Endodermal cell (in vitro differentiated cells): Measurements from ENCODE around the gene CACNA2D4. TPM values are rescaled to one million over a fixed set of nuclear protein-coding genes. Genes with fewer than 3 reads are reported as not detected.

Source experiments
- DNase-seq: peaks from one replicate; pipeline ENCODE4 v3.0.0-alpha.2; 2017
- H3K27ac ChIP-seq: 2 replicates; pipeline ENCODE4 v1.5.1; 2013; ENCODE audit warnings: mild to moderate bottlenecking, low read depth, low read length, moderate library complexity
- H3K27me3 ChIP-seq: 2 replicates; pipeline ENCODE4 v1.6.1; 2013; ENCODE audit warnings: mild to moderate bottlenecking, low read length, moderate library complexity; ENCODE audit not compliant: insufficient read depth, control insufficient read depth, poor library complexity, severe bottlenecking
- H3K36me3 ChIP-seq: 2 replicates; pipeline ENCODE4 v1.7.0; 2013; ENCODE audit warnings: mild to moderate bottlenecking, low read length, moderate library complexity; ENCODE audit not compliant: control insufficient read depth, insufficient read depth
- H3K4me1 ChIP-seq: one replicate; pipeline ENCODE4 v1.7.0; 2013; ENCODE audit warnings: low read length; ENCODE audit not compliant: control insufficient read depth, insufficient read depth
- H3K4me3 ChIP-seq: 2 replicates; pipeline ENCODE4 v1.5.1; 2013; ENCODE audit warnings: mild to moderate bottlenecking, low read length, moderate library complexity
- H3K9ac ChIP-seq: 2 replicates; pipeline ENCODE4 v1.6.1; 2013; ENCODE audit warnings: mild to moderate bottlenecking, low read length, moderate library complexity; ENCODE audit not compliant: poor library complexity, severe bottlenecking; ENCODE audit errors: extremely low read depth
- H3K9me3 ChIP-seq: 2 replicates; pipeline ENCODE4 v1.6.1; 2013; ENCODE audit warnings: mild to moderate bottlenecking, low read length, moderate library complexity; ENCODE audit not compliant: control insufficient read depth
- H3K27ac Mint-ChIP-seq: 2 replicates; pipeline ENCODE4 v1.8.0; 2020; ENCODE audit warnings: mixed read lengths
- H3K27me3 Mint-ChIP-seq: 2 replicates; pipeline ENCODE4 v1.8.0; 2021; ENCODE audit warnings: mild to moderate bottlenecking, mixed read lengths; ENCODE audit not compliant: insufficient read depth
- H3K36me3 Mint-ChIP-seq: 2 replicates; pipeline ENCODE4 v1.8.0; 2020; ENCODE audit warnings: low read depth, mixed read lengths
- H3K4me1 Mint-ChIP-seq: 2 replicates; pipeline ENCODE4 v1.8.0; 2020; ENCODE audit warnings: mixed read lengths
- H3K4me3 Mint-ChIP-seq: 2 replicates; pipeline ENCODE4 v1.8.0; 2020; ENCODE audit warnings: mild to moderate bottlenecking, moderate library complexity, mixed read lengths
- H3K9me3 Mint-ChIP-seq: 2 replicates; pipeline ENCODE4 v1.8.0; 2020; ENCODE audit warnings: mild to moderate bottlenecking, mixed read lengths
- WGBS, 2 experiments: methylation state at CpG; one replicate each; pipeline versions ENCODE4 v1.1.5 to v1.1.7; 2013; ENCODE audit warnings: missing lambda C conversion rate in 2 of 2, mixed read lengths in 1 of 2; ENCODE audit not compliant: insufficient coverage in 1 of 2, insufficient read length in 1 of 2; 5-methylcytosine and 5-hydroxymethylcytosine counted together
- total RNA-seq, 2 donors: library from RNA; stranded (reverse); fragmentation: NEBNext Ultra II Directional in 1 of 2; extraction: Animal tissue kit (Norgen Biotek cat#: 25700) in 1 of 2; gene quantifications; 2 replicates in 1 of 2; 3 replicates in 1 of 2; pipeline ENCODE4 v1.2.1, GENCODE V29; 2021
- TF ChIP-seq, protein P1 (sequence below): fragments of 200-600 bp; sonication (generic); conservative IDR thresholded peaks from 2 replicates; pipeline ENCODE4 v1.5.0; 2021; ENCODE audit warnings: antibody characterized with exemption, mild to moderate bottlenecking

Gene CACNA2D4
- total RNA-seq, 2 donors from 2014 or later, result 4.3 to 5.7 TPM

DNA sequence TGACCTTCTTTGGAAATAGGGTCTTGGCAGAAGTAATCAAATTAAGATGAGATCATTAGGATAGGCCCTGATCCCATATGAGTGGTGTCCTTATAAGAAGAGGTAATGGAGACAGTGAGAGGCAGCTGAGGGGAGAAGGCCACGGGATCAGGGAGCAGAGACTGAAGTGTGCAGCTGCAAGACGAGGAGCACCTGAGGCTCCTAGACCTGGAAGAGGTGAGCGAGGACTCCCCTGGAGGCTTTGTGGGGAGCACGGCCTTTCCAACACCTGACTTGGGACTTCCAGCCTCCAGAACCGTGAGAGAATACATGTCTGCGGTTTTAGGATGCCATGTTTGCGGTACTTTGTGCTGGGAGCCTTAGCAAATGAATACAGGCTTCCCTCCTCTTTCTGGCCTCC lies 60.6 kb downstream of the CACNA2D4 start:
- Histone ChIP-seq H3K36me3 (no peaks in the 10 kb centered on the region), H3K27ac (no peak overlapping the region), H3K9me3 (no peaks in the 10 kb centered on the region), H3K4me3 (no peak overlapping the region), H3K4me1 (no peaks in the 10 kb centered on the region), H3K27me3 (no peaks in the 10 kb centered on the region), H3K9ac (no peak overlapping the region)
- peak; percentile 18 for DNase-seq
- H3K4me1 Mint-ChIP-seq, result peaks cover 2% of the 10 kb centered on the region
- 95% methylated on average over 7 of the region's 7 CpGs for WGBS, 2 experiments
- H3K36me3 Mint-ChIP-seq, result no peaks in the 10 kb centered on the region
- no peak overlapping the region for H3K4me3 Mint-ChIP-seq
- TF ChIP-seq, protein P1, sequence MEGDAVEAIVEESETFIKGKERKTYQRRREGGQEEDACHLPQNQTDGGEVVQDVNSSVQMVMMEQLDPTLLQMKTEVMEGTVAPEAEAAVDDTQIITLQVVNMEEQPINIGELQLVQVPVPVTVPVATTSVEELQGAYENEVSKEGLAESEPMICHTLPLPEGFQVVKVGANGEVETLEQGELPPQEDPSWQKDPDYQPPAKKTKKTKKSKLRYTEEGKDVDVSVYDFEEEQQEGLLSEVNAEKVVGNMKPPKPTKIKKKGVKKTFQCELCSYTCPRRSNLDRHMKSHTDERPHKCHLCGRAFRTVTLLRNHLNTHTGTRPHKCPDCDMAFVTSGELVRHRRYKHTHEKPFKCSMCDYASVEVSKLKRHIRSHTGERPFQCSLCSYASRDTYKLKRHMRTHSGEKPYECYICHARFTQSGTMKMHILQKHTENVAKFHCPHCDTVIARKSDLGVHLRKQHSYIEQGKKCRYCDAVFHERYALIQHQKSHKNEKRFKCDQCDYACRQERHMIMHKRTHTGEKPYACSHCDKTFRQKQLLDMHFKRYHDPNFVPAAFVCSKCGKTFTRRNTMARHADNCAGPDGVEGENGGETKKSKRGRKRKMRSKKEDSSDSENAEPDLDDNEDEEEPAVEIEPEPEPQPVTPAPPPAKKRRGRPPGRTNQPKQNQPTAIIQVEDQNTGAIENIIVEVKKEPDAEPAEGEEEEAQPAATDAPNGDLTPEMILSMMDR, result no peak
- H3K9me3 Mint-ChIP-seq, result no peaks in the 10 kb centered on the region
- H3K27me3 Mint-ChIP-seq, result peaks cover 2% of the 10 kb centered on the region
- no peak overlapping the region for H3K27ac Mint-ChIP-seq

DNA sequence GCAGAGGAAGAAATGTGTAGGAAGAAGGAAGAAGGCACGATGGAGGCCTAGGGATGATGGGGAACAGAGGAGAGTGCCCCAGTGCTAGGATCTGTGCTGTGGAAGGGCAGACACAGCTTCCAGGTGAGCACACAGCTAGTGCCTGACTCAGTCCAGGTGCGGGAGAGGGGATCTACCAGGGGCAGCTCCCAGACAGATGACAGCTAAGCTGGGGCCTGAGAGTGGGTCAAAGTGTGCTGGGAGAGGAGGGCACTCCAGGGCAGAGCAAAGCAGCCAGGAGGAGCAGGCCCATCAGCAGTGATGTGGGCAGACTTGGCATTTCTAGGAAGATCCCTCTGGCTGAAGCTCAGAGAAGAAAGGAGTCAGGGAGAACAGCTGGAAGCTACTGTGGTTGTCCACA lies 61.4 kb downstream of the CACNA2D4 start:
- 69 to 71% methylated on average over 2 of the region's 2 CpGs for WGBS, 2 experiments
- no peak for DNase-seq
- TF ChIP-seq, protein P1, result no peak
- peaks cover 2% of the 10 kb centered on the region for H3K4me1 Mint-ChIP-seq
- H3K4me3 Mint-ChIP-seq, result no peak overlapping the region
- H3K27me3 Mint-ChIP-seq, result peaks cover 2% of the 10 kb centered on the region
- no peaks in the 10 kb centered on the region for H3K4me1 ChIP-seq
- H3K9me3 Mint-ChIP-seq, result no peaks in the 10 kb centered on the region
- no peaks in the 10 kb centered on the region for H3K27me3 ChIP-seq
- no peak overlapping the region for H3K27ac ChIP-seq
- H3K4me3 ChIP-seq, result no peak overlapping the region
- H3K36me3 ChIP-seq, result no peaks in the 10 kb centered on the region
- H3K9ac ChIP-seq, result no peak overlapping the region
- H3K27ac Mint-ChIP-seq, result no peak overlapping the region
- no peaks in the 10 kb centered on the region for H3K9me3 ChIP-seq
- no peaks in the 10 kb centered on the region for H3K36me3 Mint-ChIP-seq

DNA sequence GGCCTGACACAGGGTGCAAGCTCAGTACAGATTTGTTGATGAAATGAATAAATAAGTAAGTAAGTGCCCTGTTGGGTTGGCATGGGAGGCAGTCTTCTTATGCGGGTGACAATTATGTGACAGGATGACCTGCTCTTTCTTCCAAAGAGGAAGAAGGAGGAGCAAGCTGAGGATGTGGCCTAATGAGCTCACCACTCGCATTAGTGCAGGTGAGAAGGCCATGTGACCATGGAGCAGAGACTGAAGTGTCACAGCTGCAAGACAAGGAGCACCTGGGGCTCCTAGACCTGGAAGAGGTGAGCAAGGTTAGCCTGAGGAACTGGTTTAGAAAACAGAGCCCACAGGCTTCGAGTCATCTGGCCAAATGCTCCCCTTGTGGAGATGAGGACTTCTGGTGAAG lies 63.2 kb downstream of the CACNA2D4 start:
- Histone ChIP-seq H3K4me3 (no peak overlapping the region), H3K27me3 (no peaks in the 10 kb centered on the region), H3K4me1 (no peaks in the 10 kb centered on the region), H3K9ac (no peak overlapping the region), H3K36me3 (no peaks in the 10 kb centered on the region), H3K9me3 (no peaks in the 10 kb centered on the region), H3K27ac (no peak overlapping the region)
- peaks cover 2% of the 10 kb centered on the region for H3K4me1 Mint-ChIP-seq
- no peaks in the 10 kb centered on the region for H3K36me3 Mint-ChIP-seq
- no peak overlapping the region for H3K27ac Mint-ChIP-seq
- H3K4me3 Mint-ChIP-seq, result no peak overlapping the region
- 83 to 94% methylated on average over 3 of the region's 3 CpGs for WGBS, 2 experiments
- H3K27me3 Mint-ChIP-seq, result peaks cover 2% of the 10 kb centered on the region
- DNase-seq, result peak; percentile 46
- TF ChIP-seq, protein P1, result no peak
- no peaks in the 10 kb centered on the region for H3K9me3 Mint-ChIP-seq
